ENCODE results near the gene PHLDB1.
A peak's percentile ranks its signal among the peaks of the same experiment; 100 is the strongest.
"Not testable (repeated sequence)": the region's sequence is repeated elsewhere in the genome, so short reads cannot be mapped to it uniquely, and the experiment has no call there.

PHLDB1 gene

DNA sequence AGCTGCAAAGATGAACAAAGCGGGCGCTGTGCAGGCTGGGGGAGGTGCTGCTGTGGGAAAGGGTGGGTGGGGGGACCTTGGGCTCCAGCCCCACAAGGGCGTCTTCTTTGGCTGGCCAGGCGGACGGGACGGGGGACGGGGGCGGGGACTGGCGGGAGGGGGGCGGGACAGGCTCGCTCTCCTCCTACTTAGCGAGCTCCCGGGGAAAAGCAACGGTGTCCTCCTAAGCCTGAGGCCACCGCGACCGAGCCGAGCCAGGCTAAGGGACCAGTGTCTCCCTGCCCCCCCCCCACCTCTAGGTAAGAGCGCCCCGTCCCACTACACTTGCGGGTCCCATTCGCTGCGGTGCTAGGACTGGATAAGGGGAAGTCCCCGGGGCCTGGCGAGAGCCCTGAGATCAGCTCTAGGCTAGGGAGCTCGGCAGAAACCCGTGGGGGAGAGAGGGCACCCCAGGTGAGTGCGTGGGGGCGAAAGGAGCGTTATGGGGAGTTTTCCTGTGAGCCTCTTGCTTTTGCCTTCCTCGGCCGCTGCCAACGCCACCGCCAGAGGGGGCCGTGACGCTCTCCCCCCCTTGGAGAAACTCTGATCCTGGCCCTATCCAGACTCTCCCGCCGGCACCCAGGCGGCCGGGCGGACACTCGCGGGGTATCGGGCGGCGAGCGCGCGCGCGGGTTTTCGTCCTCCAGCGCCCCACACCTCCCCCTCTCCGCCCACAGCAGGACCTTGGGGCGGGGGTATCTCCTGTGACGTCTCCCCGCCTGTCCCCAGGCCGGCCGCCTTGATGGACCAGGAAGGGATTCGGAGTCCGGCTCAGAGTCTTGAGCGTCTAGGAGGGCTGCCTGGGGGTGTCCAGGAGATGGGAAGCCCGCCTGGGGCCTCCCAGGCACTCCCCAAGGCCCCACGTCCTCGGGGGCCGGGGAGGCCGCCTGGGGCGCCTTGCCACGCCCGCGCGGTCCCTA is at the start of gene PHLDB1:
TSS of gene PHLDB1 (plus strand) at position 215 of the 959 bp plus-strand sequence. CDS start 6,222 bp downstream, outside the sequence.
- peak; percentile 73 for DNase-seq

DNA sequence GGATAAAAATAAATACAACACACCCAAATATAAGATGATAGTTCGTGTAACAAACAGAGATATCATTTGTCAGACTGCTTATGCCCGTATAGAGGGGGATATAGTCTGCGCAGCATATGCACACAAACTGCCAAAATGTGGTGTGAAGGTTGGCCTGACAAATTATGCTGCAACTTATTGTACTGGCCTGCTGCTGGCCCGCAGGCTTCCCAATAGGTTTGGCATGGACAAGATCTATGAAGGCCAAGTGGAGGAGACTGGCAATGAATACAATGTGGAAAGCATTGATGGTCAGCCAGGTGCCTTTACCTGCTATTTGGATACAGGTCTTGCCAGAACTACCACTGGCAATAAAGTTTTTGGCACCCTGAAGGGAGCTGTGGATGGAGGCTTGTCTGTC is 46.6 kb upstream of the PHLDB1 start:
- DNase-seq: no peak

DNA sequence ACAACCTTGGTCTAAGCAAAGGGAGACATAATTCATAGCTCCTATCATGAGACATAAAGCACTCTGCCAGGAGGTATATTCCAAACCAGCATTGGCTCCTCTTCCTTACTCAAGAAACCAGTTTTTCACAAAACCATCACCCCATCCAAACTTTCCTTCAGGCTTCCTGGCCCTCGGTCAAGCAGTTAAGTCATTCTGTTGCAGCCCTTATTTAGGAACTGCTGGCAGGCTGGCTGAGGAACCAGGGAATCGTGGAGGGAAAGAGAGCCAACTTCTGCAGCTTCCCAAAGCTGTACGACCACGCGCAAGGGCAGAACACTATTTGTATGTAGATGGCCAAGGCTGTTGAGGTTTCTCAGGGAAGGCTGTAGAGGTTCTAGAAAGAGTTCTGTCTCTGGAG is 42.4 kb upstream of the PHLDB1 start:
- DNase-seq: no peak

DNA sequence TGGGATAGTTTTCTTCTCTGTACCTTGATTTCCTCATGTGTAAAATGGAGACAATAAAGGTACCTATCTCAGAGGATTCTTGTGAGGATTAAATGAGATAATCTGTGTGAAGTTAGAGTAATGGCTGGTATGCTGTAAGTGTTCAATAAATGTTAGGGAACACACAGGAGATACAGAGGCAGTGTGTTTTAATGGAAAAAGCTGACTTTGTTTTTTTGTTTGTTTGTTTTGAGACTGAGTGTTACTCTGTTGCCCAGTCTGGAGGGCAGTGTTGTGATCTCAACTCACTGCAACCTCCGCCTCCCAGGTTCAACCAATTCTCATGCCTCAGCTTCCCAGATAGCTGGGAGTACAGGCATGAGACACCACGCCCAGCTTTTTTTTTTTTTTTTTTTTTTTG is 37.7 kb upstream of the PHLDB1 start:
- DNase-seq: no peak

DNA sequence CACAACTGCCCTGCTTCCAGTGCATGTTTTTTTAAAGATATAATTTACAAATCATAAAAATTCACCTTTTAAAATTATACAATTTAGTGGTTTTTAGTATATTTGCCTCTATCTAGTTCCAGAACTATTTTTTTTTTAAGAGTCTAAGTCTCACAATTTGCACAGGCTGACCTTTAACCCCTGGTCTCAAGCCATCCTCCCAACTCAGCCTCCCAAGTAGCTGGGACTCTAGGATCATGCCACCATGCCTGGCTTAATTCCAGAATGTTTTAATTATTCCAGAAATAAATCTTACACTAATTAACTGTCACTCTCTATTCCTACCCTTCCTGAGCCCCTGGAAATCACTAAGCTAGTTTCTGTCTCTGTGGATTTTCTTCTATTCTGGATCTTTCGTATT is 36.6 kb upstream of the PHLDB1 start:
- no peak for DNase-seq

DNA sequence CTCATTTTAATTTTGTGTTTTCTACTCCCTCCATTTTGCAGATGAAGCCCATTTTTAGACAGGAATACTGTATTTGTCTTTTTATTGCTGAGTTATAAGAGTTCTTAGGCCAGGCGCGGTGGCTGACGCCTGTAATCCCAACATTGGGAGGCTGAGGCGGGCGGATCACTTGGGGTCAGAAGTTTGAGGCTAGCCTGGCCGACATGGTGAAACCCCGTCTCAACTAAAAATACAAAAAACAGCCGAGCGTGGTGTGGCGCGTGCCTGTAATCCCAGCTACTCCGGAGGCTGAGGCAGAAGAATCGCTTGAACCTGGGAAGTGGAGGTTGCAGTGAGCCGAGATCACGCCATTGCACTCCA is 35.7 kb upstream of the PHLDB1 start:
- DNase-seq: peak; percentile 44

DNA sequence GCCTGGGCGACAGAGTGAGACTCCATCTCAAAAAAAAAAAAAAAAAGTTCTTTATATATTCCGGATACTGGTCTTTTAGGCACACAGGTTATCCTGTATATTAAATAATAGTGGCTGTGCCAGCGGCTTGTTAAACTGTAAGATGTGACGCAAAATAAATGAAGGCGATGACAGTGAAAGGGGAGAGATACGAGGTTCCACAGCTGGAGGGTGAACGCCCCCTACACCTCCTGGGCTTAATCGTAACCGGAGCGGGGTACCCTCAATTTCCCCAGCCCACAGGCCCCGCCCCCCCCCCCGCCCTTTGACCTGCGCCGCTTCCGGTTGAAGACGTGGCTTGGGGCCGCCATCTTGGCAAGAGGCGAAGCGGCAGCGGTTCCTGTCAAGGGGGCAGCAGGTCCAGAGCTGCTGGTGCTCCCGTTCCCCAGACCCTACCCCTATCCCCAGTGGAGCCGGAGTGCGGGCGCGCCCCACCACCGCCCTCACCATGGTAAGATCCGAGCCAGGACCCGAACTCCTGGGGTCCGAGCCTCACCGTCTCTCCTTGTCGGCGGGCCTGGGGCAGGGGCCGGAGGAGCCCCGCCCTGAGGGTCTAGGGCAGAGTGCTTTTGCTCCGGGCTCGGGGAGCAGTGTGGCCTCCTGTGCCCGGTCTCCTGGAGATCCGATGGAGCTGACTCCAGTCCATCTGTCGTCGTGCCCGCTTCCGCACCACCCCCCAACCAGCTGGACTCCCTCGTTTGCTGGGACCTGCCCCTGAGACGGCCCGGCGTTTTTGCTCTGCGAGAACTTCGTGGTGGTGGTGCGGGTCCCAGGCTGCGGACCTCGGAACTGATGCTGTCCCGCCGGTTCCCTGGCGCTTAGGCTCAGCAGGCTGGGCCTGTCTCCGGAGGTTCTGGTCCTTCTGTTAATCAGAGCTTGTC is 35.1 kb upstream of the PHLDB1 start, which contains the start of gene ARCN1:
TSS of gene ARCN1 (plus strand) at position 349 of the 920 bp plus-strand sequence. CDS start at position 488, 139 bp downstream.
- DNase-seq: peak; percentile 94

DNA sequence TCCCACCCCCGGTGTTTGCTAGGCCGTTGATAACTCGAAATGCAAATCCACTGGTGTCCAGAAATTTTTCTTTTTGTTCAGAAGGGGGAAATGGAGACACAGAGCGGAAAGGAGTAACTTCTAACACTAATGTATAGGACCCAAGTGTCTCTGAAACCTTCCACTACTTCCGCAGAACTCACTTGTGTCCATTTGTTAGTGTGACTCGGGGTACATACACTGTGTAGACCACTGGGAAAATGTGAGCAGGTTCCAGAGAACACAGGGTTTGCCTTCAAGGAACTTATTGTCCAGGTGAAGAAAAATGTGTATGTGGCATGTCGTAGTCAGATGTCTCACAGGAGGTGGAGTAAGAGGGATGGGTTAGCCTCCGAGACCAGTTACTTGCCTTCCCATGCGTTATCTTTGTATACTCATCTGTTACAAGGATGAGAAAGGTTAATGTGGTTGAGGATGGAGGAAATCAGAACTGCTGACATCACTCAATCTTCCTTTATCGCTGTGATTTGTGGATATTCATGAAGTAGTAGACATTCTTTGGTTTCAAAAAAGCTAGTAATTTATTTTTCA is 34.3 kb upstream of the PHLDB1 start:
- peak; percentile 67 for DNase-seq

DNA sequence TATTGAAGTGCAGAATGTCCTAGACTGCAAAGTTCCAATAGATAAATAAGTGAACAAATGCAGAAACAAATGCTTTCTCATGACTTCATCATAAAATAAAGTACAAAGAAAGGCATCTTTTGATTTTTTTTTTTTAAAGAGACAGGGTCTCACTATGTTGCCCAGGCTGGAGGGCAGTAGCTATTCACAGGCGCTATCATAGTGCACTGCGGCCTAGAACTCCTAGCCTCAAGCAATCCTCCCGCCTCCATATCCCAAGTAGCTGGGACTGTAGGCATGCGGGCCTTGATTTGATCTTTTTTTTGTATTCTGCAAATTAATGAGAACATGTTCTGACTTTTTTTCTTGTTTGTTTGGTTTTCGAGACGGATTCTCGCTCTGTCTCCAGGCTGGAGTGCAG is 32.8 kb upstream of the PHLDB1 start:
- no peak for DNase-seq

DNA sequence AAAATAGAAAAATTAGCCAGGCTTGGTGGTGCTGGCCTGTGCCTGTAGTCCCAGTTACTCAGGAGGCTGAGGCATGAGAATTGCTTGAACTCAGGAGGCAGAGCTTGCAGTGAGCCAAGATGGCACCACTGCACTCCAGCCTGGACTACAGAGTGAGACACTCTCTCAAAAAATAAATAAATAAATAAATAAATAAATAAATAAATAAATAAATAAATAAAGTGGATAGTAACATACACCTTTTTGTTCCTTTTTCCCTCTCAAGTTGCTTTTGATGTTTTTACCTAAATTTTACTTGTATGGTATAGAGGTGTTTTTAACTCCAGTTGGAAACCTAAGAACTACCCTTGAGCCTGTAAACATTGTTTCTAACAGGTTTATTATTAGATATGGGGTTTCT is 29.4 kb upstream of the PHLDB1 start:
- DNase-seq: not testable (repeated sequence)

DNA sequence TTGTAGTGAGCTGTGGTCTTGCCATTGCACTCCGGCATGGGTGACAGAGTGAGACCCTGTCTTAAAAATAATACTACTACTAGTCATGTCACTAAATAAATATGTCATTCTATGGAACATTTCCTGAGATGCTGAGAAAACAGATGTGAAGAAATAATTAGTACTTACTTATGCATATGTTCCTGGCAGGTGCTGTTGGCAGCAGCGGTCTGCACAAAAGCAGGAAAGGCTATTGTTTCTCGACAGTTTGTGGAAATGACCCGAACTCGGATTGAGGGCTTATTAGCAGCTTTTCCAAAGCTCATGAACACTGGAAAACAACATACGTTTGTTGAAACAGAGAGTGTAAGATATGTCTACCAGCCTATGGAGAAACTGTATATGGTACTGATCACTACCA is 26.4 kb upstream of the PHLDB1 start:
- DNase-seq: no peak

DNA sequence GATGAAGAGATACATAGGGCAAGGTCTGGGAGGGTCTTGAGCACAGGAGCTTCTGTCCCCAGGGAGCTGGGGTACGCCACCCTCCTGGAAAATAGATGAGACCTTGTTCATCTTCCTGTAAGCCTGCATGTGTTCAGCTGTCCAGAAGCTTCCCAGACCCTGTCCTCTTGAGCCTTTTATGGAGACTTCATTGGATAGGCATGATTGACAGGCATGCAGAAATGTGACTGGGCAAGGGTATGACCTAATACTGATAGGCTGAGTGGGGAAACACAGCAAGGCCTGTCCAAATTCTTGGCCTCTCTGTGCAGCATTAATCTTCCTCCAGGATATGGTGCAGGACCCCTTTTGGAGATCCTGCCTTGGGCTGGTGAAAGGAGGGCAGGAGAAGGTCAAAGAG is 19.5 kb upstream of the PHLDB1 start:
- no peak for DNase-seq

DNA sequence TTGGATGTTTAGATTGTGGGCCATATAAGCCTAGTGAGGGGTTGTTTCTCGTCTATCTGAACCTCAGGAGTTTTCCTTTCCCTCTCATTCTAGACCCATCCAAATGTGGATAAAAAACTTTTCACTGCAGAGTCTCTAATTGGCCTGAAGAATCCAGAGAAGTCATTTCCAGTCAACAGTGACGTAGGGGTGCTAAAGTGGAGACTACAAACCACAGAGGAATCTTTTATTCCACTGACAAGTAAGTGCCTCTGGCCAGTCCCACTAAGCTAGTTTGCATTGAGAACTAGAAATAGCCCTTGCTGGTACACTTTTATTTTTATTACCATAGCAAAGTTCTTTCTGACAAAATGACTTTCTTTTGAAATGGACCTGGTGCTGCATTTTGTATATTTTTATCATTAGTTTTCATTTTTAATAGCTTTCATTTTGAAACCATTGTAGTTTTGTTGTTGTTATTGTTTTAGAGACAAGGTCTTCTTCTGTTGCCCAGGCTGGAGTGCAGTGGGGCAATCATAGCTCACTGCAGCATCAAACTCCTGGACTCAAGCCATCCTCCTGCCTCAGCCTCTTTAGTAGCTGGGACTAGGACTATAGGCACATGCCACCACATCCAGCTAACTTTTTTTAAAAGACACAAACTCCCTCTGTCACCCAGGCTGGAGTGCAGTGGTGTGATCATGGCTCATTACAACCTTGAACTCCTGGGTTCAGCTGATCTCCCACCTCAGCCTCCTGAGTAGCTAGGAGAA is 14.6 kb upstream of the PHLDB1 start:
- no peak for DNase-seq

DNA sequence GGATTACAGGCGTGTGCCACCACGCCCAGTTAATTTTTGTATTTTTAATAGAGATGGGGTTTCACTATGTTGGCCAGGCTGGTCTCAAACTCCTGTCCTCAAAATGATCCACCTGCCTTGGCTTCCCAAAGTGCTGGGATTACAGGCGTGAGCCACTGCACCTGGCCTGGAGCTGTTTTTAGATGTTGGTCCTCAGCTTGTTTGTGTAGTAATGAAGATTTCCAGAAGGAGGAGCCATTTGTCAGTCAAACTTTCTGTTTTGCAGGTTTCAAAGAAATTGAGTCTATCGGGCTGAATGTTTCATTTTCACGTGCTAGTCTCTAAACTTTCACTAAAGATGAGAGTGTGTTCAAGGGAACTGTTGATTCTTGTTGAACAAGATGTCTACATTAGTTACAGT is 12.4 kb upstream of the PHLDB1 start:
- DNase-seq: peak; percentile 71

DNA sequence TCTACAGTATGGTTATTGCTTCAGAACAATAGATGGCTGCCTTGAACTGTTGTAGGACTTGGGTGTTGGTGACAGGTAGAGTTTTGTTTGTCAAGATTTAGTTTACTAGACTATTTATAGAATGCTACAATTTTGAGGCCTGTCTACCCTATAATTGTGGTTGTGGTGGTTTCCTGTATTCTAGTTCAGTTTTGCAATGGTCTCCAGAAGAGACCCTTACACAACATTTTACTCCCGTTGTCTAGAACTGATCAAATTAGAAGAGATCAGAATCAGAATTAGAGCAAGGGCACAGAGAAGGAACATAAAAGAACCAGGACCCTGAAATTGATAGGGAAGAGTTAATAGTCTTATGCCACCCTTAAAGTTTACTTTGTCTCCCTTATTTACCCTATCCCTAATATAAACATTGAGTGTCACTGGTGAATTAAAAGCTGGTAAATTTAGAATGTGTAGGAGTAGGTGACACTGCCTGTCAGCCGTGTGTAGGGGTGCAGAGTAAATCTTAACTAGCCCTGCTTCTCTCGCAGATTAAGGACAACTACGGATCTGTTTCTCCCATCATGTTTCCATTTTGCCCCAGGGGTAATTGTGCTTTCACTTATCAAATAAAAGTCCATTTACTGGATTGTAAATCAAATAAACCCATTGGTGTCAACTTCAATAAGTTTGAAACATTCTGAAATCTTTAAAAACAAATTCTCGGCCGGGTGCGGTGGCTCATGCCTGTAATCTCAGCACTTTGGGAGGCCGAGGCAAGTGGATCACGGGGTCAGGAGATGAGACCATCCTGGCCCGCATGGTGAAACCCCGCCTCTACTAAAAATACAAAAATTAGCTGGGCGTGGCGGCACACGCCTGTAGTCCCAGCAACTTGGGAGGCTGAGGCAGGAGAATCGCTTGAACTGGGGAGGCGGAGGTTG is 10.9 kb upstream of the PHLDB1 start:
- no peak for DNase-seq

DNA sequence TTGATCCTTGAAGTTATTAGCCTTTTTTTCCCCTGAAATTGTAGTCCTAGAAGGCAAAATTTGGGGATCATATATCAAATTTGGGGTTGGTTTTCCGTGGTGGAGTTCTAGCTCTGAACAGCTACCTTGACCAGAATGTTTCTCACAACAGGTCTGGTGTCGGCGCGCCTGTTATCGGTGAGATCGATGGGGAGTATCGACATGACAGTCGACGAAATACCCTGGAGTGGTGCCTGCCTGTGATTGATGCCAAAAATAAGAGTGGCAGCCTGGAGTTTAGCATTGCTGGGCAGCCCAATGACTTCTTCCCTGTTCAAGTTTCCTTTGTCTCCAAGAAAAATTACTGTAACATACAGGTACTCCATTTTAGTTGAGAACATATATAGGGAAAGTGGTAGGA is 9.9 kb upstream of the PHLDB1 start:
- no peak for DNase-seq

DNA sequence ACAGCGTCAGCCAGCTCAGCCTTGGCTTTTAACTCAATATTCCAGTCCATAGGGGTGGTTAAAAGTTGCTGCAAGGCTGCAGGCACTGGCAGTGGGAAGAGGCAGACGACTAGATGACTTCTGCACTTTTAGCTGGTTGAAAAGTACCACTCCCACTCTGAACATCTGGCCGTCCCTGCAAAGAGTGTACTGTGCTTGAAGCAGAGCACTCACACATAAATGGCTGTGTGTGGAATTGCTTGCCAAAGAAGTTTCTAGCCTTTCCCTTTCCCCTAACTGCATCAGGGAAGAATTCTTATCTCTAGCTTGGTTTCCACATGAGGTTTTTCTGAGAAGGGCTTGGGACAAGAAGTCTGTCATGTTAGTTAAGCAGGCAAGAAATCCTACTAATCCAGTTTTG is 5.1 kb upstream of the PHLDB1 start:
- no peak for DNase-seq

DNA sequence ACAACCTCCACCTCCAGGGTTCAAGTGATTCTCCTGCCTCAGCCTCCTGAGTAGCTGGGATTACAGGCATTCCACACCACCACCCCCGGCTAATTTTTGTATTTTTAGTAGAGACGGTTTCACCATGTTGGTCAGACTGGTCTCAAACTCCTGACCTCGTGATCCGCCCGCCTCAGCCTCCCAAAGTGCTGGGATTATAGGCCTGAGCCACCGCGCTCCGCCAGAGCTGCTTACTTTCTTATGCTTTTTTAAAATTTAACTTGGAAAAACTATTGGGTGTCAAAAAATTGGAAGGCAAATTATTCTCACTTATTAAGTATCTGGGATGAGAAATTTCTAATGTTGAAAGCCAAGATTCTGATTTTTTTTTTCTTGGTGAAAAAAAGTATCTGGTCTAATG is 3.7 kb upstream of the PHLDB1 start:
- DNase-seq: not testable (repeated sequence)

DNA sequence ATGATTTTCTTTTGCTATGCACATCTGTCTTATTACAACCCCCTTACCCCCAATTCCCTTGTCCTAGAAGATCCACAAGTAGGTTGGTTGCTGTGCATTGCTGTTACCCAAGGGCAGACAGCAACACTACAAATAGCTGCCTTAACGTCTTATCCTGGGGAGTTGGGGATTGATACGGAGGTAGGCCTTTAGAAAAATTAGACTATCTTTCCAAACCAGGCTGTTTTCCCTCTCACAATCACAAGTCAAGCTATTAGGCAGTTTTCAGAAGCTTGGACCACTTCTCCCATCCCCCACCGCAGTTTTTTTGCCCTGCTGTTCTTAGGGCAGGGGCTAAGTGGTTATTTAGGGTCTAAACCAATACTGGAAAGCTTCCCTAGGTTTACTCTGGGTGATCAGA is 2.8 kb upstream of the PHLDB1 start:
- DNase-seq: no peak

DNA sequence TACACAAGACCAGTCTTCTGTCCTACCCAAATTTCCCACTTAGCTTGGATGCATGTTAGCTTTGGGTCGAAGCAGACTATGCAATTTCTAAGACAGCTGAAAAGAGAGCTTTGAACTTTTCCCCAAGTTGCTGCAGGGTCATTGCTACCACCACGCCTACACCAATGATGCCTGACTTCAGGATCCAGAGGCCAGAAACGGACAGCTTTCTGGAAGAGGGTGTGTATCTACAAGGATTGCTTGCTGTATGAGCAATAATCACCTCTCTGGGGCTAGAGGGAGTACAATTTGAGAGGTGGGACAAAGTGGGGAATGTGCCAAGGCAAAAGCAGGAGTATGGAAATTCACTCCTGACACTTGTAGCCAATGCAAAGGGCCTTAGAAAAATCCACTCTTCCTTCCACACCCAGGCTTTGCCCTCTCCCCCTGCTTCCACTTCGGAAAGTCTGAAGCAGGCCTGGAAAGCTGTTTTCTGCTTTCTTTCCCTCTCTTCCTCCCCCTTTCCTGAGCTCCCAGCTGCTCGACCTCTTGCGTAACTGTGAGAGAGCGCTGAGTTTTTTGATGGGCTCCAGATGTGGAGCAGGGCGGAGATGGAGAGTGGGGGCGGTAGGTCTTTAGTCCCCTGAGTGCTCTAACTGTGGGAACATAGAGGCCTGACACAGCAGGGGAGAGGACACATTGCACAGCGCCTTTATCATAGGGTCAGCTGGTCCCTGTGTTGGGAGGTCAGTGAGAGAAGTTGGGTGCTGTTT is 2.1 kb upstream of the PHLDB1 start:
- DNase-seq: peak; percentile 88

Measured in eye (tissue), 1 donor.